Spinal cord (tissue), 10 donors: ENCODE data around the gene KLF7. TPM values are rescaled to one million over a fixed set of nuclear protein-coding genes. Genes with fewer than 3 reads are reported as not detected.

Experiments used
- DNase-seq, 6 donors: peaks; one replicate each; pipeline versions ENCODE4 v3.0.0 to v3.0.0-alpha.2; 2013 to 2015; ENCODE audit warnings: low spot score in 6 of 6, low read depth in 4 of 6
- H3K27ac ChIP-seq: one replicate; pipeline ENCODE4 v1.5.1; 2013; ENCODE audit warnings: low read depth, low read length, control low read depth
- H3K27me3 ChIP-seq: one replicate; pipeline ENCODE4 v1.6.1; 2013; ENCODE audit warnings: low read length; ENCODE audit not compliant: control insufficient read depth, insufficient read depth
- H3K36me3 ChIP-seq: one replicate; pipeline ENCODE4 v1.6.1; 2013; ENCODE audit warnings: low read length; ENCODE audit not compliant: control insufficient read depth, insufficient read depth
- H3K4me1 ChIP-seq: one replicate; pipeline ENCODE4 v1.6.1; 2013; ENCODE audit warnings: low read length; ENCODE audit not compliant: control insufficient read depth, insufficient read depth
- H3K4me3 ChIP-seq: one replicate; pipeline ENCODE4 v1.5.1; 2013; ENCODE audit warnings: low read depth, low read length, control low read depth
- H3K9me3 ChIP-seq: one replicate; pipeline ENCODE4 v1.6.1; 2013; ENCODE audit warnings: low read length; ENCODE audit not compliant: control insufficient read depth, insufficient read depth
- WGBS: methylation state at CpG from one replicate; pipeline ENCODE4 v1.1.5; 2013; ENCODE audit warnings: missing lambda C conversion rate; ENCODE audit not compliant: insufficient coverage; 5-methylcytosine and 5-hydroxymethylcytosine counted together
- polyA plus RNA-seq, 2 donors: library from polyadenylated mRNA; unstranded; fragments of 120-200 nt; gene quantifications; one replicate each; pipeline ENCODE4 v1.2.1, GENCODE V29; 2013; ENCODE audit not compliant: insufficient read length in 2 of 2
- total RNA-seq, 2 donors: library from RNA; depleted of rRNA in 1 of 2; stranded (reverse); fragments of 120-200 nt in 1 of 2; fragments of >200 nt in 1 of 2; gene quantifications; one replicate each; pipeline versions ENCODE4 v1.2.3 to v1.2.4, GENCODE V29; 2013 to 2014
- donor health status: healthy.

Gene KLF7
- total and polyA plus RNA-seq, 4 donors = 18.2 to 30.0 (median 26.3) TPM

- H3K9me3 ChIP-seq = no peaks in the 10 kb centered on the region
- no peak overlapping the region for H3K4me3 ChIP-seq
- no peaks in the 10 kb centered on the region for H3K27me3 ChIP-seq
- no peaks in the 10 kb centered on the region for H3K4me1 ChIP-seq
- no peak for DNase-seq
- H3K36me3 ChIP-seq = no peaks in the 10 kb centered on the region
- H3K27ac ChIP-seq = no peak overlapping the region
- WGBS = no CpG with 5 or more reads among the region's 1 CpG
Measured at GRCh38 chr2:207173641-207174040, 7.9 kb upstream of the KLF7 start.

DNA sequence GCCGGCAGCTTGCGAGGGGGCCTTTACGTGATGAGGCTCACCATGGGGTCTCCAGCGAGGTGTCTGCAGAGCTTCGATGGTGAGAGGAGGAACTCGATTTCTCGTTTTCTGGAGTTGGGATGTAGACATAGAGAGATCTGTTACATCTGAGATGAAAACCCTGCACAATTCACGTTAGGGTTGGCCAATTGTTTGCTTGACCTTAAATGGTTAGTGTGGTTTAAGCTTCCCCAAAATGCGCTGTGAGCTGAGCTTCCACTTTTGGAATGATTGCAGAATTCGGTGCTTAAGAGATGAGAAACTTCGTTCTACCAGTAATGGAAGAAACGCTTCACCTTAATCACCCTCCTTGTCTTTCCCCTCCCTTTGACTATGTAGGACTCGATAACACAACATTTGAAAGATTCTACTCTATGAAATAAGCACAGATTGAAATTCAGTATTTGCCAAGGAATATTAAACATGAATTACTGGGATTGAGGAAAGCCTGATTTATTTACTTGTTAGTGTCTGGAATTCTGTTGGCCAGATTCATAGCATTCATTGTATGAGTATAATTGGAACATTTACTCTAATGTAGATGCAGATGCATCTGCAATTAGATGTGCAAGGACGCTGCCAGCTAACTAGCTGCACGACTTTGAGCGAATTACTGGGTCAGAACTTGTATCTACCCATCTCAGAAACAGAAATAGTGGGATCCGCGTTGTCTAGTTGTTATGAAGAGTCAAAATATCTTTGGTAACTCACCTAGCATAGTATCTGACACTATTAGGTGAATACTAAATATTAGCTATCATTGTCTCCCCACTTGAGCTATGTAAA lies 1.6 kb upstream of the KLF7 start:
- Histone ChIP-seq H3K4me3 (peak overlapping the region; percentile 96), H3K9me3 (no peaks in the 10 kb centered on the region), H3K36me3 (no peaks in the 10 kb centered on the region), H3K27me3 (no peaks in the 10 kb centered on the region), H3K27ac (peak overlapping the region; percentile 96), H3K4me1 (peaks cover 6% of the 10 kb centered on the region)
- peak in 2 of 6 donors; percentile 70 to 88 for DNase-seq
- 0% methylated on average over 8 of the region's 18 CpGs for WGBS

DNA sequence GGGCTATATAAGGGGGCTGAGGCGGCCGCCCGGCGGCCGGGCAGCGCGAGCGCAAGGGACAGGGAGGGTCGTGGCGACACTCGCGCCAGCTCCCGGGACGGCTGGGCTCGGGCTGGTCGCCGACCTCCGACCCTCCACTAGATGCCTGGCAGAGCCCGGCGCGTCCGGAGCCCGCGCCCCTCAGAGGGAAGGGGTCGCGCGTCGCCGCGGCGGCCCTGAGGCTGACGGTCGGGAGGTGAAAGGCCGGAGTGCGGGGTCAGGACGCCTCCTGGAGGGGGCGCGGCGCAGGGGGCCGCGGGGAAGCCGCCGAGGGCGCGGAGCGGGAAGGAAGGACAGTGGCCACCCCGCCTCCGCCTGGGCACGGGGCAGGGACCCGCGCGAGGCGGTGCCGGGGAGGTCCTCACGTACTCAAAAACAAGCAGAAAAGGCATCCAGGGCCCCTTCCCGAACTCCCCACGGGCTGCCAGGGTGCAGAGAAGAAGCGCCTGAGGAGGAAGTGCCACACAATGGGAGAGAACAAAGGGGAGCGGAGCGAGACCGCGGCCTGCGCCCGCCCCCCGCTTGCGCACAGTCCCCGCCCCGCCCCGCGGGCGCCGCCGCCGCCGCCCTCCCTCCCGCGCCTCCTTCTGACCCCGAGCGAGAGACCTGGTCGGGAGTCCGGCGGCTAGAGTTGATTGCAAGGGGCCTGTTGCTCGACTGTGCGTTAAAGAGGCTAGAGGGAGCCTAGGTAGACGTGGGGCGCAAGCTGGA lies 776 bp upstream of the KLF7 start:
- WGBS = under 1% methylated on average over 86 of the region's 86 CpGs
- peak in 2 of 6 donors; percentile 92 for DNase-seq

DNA sequence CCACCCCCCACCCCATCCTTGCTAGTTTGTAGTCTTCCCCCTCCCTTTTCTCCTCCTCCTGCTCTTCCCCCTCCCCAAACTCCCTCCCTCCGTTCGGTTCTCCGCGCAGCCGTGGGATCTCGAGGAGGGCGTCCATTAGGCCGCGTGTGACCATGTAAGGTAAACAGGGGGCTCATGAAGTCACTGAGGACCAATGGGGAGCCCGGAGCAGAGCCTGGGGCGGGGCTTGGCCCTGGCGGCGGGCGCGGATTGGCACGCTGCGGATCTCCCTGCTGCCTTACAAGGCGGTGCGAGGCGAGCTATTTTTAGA lies 246 bp upstream of the KLF7 start:
- H3K27ac ChIP-seq = peak overlapping the region; percentile 96
- no peaks in the 10 kb centered on the region for H3K27me3 ChIP-seq
- H3K9me3 ChIP-seq = no peaks in the 10 kb centered on the region
- DNase-seq = peak; percentile 94 to 100 (median 98)
- peaks cover 10% of the 10 kb centered on the region for H3K4me1 ChIP-seq
- H3K4me3 ChIP-seq = peak overlapping the region; percentile 96
- under 1% methylated on average over 20 of the region's 20 CpGs for WGBS
- no peaks in the 10 kb centered on the region for H3K36me3 ChIP-seq

More for the DNA sequence above, 776 bp upstream of the KLF7 start:
- no peaks in the 10 kb centered on the region for H3K9me3 ChIP-seq
- peak overlapping the region; percentile 96 for H3K4me3 ChIP-seq
- no peaks in the 10 kb centered on the region for H3K27me3 ChIP-seq
- H3K4me1 ChIP-seq = peaks cover 6% of the 10 kb centered on the region
- H3K36me3 ChIP-seq = no peaks in the 10 kb centered on the region
- peak overlapping the region; percentile 96 for H3K27ac ChIP-seq

DNA sequence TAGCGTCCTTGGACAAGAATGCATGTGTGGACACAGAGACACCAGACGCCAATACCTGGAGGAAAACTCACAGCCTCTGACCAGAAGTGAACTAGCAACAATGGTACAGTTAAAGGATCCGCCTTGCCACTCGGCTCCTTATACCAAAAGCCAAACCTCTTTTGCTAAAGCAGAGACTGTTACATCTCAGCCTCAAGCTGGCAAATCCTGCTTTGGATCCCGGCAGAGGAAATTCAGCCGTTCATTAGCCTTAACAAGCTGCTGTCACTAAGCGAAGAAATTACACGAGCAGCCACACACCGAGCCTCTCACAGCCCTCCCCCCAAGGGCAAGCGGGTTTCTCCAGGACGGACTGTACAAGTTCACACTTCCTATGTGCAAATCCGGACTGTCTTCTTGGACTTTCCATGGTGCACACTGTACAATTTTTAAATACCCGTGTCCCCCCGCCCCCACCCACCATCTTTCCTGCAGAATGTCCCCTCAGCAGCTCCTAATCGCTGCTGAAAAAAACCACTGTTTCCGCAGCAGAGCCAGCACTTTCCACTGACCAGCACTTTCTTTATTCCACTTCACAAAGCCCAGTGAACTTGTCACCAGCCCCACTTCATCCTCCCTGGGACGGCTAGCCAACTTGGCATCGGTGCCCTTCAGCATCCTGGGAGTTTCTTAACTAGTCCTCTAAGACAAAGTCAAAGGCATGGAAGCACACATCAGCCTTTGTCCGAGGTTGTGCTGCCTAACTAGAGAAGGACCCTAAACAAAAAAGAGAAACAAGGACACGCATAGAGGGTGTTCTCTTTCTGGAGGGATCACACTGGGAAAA lies 1.5 kb downstream of the KLF7 start:
- Histone ChIP-seq H3K36me3 (no peaks in the 10 kb centered on the region), H3K4me1 (peaks cover 10% of the 10 kb centered on the region), H3K9me3 (no peaks in the 10 kb centered on the region), H3K27ac (peak overlapping the region; percentile 96), H3K27me3 (no peaks in the 10 kb centered on the region), H3K4me3 (peak overlapping the region; percentile 96)
- 0% methylated on average over 19 of the region's 20 CpGs for WGBS
- DNase-seq = peak in 3 of 6 donors; percentile 68 to 92 (median 92)

DNA sequence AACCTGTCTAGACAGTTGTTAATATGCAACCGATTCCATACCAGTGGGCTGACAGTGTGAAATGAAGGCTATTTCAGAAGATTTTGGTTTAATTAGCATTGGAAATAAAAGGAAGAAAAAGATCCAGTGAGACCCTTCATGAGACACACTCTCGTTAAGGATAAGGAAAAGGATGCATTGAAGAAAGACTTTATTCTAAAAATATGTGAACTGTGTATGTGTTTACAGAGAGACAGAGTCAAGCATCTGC lies 2.1 kb downstream of the KLF7 start:
- DNase-seq = no peak
- Histone ChIP-seq H3K36me3 (no peaks in the 10 kb centered on the region), H3K27me3 (no peaks in the 10 kb centered on the region), H3K9me3 (no peaks in the 10 kb centered on the region), H3K27ac (peak overlapping the region; percentile 96), H3K4me1 (peaks cover 10% of the 10 kb centered on the region), H3K4me3 (peak overlapping the region; percentile 96)
- WGBS = 0% methylated on average over 1 of the region's 2 CpGs

- Histone ChIP-seq H3K27me3 (no peaks in the 10 kb centered on the region), H3K36me3 (no peaks in the 10 kb centered on the region), H3K9me3 (no peaks in the 10 kb centered on the region), H3K4me1 (peaks cover 10% of the 10 kb centered on the region), H3K27ac (peak overlapping the region; percentile 96), H3K4me3 (peak overlapping the region; percentile 96)
- 10% methylated on average over 3 of the region's 7 CpGs for WGBS
- peak in 2 of 6 donors; percentile 68 to 73 for DNase-seq
Measured at GRCh38 chr2:207163053-207163755, 2.5 kb downstream of the KLF7 start.

DNA sequence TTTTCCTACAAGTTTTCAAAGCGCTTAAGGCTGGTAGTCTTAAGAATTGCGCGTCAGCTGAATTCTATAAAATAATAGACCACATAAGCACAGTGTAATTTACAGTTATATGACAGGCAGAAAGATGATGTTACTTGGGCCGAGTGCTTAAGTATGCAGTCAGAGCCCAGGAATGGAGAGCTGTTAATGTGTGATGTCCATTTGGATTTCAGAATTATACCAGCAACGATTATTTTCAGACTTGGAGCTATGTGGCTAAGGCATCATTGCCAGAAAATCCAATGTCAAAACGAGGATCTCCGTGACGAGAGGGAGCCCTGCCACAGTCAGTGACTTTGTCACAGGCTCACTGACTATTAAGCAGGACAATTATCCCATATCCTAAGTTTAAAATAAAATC lies 3.4 kb downstream of the KLF7 start:
- H3K4me1 ChIP-seq = peaks cover 12% of the 10 kb centered on the region
- H3K27me3 ChIP-seq = no peaks in the 10 kb centered on the region
- peak overlapping the region; percentile 96 for H3K27ac ChIP-seq
- H3K36me3 ChIP-seq = no peaks in the 10 kb centered on the region
- no peaks in the 10 kb centered on the region for H3K9me3 ChIP-seq
- 15% methylated on average over 4 of the region's 8 CpGs for WGBS
- DNase-seq = peak in 1 of 6 donors; percentile 53
- peak overlapping the region; percentile 96 for H3K4me3 ChIP-seq
